GM23338 (cell line): ENCODE results near the gene MVB12B.

Experiments used
- CREB1 ChIP-seq: fragments of 250-450 bp; sonication (Bioruptor Pico); IDR thresholded peaks from 2 replicates; pipeline ENCODE4 v1.5.0; 2020; ENCODE audit warnings: low read depth, mild to moderate bottlenecking, moderate library complexity
- CTCF ChIP-seq, 2 experiments: fragments of 200-600 bp in 1 of 2; sonication (generic) in 1 of 2; conservative IDR thresholded peaks; 2 replicates each; pipeline versions ENCODE4 v1.5.1 to v1.6.1; 2016 to 2017; ENCODE audit warnings: antibody characterized with exemption in 2 of 2, low read depth in 2 of 2, mild to moderate bottlenecking in 2 of 2, moderate library complexity in 1 of 2
- ETS1 ChIP-seq: IDR thresholded peaks from 2 replicates; pipeline ENCODE4 v1.6.1; 2016; ENCODE audit warnings: antibody characterized with exemption
- EZH2 ChIP-seq: fragments of 200-600 bp; sonication (generic); IDR thresholded peaks from one replicate; pipeline ENCODE4 v1.8.0; 2017; ENCODE audit warnings: antibody characterized with exemption, mild to moderate bottlenecking, low read depth; ENCODE audit not compliant: unreplicated experiment
- EZH2phosphoT487 ChIP-seq: fragments of 200-600 bp; sonication (generic); IDR thresholded peaks from one replicate; pipeline ENCODE4 v1.8.1; 2018; ENCODE audit warnings: antibody characterized with exemption; ENCODE audit not compliant: unreplicated experiment
- POLR2AphosphoS5 ChIP-seq: IDR thresholded peaks from 2 replicates; pipeline ENCODE4 v1.6.1; 2016; ENCODE audit warnings: antibody characterized with exemption, low read depth
- REST ChIP-seq: IDR thresholded peaks from one replicate; pipeline ENCODE4 v1.6.1; 2018; ENCODE audit warnings: antibody characterized with exemption; ENCODE audit not compliant: unreplicated experiment
- ZNF331 ChIP-seq: fragments of 250-450 bp; sonication (Bioruptor Pico); IDR thresholded peaks from 2 replicates; pipeline ENCODE4 v1.5.0; 2020; ENCODE audit warnings: low read depth, mild to moderate bottlenecking, moderate library complexity

GRCh38 chr9:126448136-126448535 is 121.5 kb downstream of the MVB12B start:
- TF ChIP-seq POLR2AphosphoS5 (no peak), CTCF (conservative IDR thresholded peaks at IDR 0.05; ENCODE audit: low read depth in 2 of 2) (no peak), EZH2phosphoT487 (no peak), EZH2 (no peak), REST (no peak), ETS1 (no peak), CREB1 (no peak), ZNF331 (CRISPR knock-in tag) (no peak)
